Measurements from ENCODE around the gene RGS10.

RGS10 gene

GRCh38 chr10:119505131-119505551 lies 37.4 kb downstream of the RGS10 start:
- TF ChIP-seq ZFX (IDR thresholded peaks at IDR 0.05; ENCODE audit: borderline replicate concordance) (no peak), CTCF (IDR thresholded peaks at IDR 0.05) (no peak)
- no peak overlapping the region for H3K27ac ChIP-seq

- no peak overlapping the region for H3K27ac ChIP-seq
- TF ChIP-seq ZFX (IDR thresholded peaks at IDR 0.05; ENCODE audit: borderline replicate concordance) (no peak), CTCF (IDR thresholded peaks at IDR 0.05) (no peak)
These were observed 37.9 kb downstream of the RGS10 start for GRCh38 chr10:119504651-119505050.

GRCh38 chr10:119503821-119504220 lies 38.7 kb downstream of the RGS10 start:
- H3K27ac ChIP-seq: no peak overlapping the region
- TF ChIP-seq CTCF (IDR thresholded peaks at IDR 0.05) (no peak), ZFX (IDR thresholded peaks at IDR 0.05; ENCODE audit: borderline replicate concordance) (no peak)

- TF ChIP-seq CTCF (IDR thresholded peaks at IDR 0.05) (no peak), ZFX (IDR thresholded peaks at IDR 0.05; ENCODE audit: borderline replicate concordance) (no peak)
- no peak overlapping the region for H3K27ac ChIP-seq
These were observed 39.8 kb downstream of the RGS10 start for GRCh38 chr10:119502618-119503155.

GRCh38 chr10:119502209-119502608 lies 40.3 kb downstream of the RGS10 start:
- H3K27ac ChIP-seq: no peak overlapping the region

GRCh38 chr10:119501690-119502089 lies 40.8 kb downstream of the RGS10 start:
- H3K27ac ChIP-seq: no peak overlapping the region

More at GRCh38 chr10:119502209-119502608, 40.3 kb downstream of the RGS10 start:
- TF ChIP-seq CTCF (IDR thresholded peaks at IDR 0.05) (no peak), ZFX (IDR thresholded peaks at IDR 0.05; ENCODE audit: borderline replicate concordance) (no peak)

More at GRCh38 chr10:119501690-119502089, 40.8 kb downstream of the RGS10 start:
- no peak for TF ChIP-seq CTCF (IDR thresholded peaks at IDR 0.05)
- no peak for TF ChIP-seq ZFX (IDR thresholded peaks at IDR 0.05; ENCODE audit: borderline replicate concordance)
